GM21528 (cell line): ENCODE data around the gene MLYCD.

Experiments used
- ATAC-seq: cut with Tn5 transposase; IDR thresholded peaks from one replicate; pipeline ENCODE4 v1.9.1; 2021; ENCODE audit warnings: mild to moderate bottlenecking, moderate library complexity; ENCODE audit not compliant: unreplicated experiment, low FRiP score

The MLYCD gene

DNA sequence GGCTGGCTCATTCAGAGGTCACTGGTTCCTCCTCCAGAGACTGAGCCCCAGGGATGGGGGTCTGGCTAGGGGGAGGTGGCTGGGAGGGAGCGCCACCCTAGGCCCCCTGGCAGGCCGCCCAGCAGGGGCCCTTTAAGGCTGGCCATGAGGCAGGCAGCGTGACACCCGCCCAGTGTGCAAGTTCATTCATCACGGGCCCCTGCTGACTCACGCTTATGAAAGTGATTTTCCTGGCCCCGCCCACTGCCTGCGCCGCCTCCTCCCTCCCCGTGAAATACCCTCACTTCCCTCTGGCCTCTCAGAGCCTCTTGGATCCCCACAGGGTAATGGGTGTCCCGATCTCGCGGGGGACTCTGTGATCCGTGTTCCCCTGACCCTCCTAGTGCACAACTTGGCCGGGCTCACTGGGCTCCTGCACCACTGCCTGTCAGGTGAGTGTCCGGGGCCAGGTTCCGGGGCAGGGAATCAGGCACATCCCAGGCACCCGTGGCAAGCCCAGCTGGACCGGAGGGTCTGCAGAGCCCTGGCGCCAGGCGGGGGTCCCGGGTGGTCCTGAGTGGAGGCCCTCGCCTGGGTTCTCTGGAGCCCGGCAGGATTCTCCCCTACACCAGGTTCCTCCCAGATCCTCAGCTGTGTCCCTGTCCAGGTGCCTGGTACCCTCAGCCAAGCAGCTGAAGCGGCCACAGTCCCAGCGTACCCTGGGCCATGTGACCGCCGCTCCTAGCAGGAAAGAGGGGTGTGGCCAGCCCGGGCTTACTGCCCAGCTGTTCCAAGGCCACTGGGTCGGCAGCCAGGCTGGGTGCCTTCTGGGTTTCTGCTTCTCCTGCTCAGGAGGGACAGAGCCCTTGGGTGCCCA lies 54.3 kb downstream of the MLYCD start, which contains the start of gene OSGIN1:
OSGIN1 (plus strand) TSS at position 301 of the 856 bp plus-strand sequence. CDS start 4,432 bp downstream, outside the sequence.
- ATAC-seq: peak; percentile 71

DNA sequence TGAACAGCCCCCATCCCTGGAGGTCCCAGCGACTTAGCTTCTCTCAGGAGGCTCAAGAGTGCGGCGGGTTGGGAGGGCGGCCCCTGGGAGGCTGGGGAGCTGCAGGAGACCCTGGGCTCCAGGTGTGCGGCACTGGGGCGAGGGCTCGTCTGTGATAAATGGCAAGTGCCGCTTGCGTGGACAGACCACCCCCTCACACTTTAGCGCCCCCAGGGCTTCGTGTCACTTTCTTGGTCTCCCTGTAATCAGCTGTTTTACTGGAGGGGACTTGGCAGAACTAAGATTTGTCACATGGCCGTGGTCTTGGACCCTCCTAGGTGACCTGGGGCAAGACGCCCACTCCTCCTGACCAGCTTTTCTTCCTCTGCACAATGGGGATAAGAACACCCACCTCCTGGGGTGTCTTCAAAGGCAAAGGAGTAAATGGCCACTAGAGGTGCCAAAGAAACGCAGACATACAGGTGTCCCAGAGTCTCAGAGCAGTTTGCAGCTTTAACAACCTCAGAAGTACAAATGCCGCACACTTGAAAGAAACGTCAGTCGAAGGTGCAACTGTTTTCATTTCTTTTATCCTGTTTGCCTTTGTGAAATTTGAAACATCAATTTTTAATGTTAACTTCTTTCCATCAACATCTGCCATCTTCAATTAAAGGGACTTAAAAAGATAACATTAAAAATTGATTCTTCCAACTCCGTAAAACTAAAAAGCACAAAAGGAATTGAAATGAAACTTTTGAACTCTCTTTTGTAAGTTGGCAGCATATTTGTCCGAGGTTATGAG lies 55.1 kb downstream of the MLYCD start:
- ATAC-seq: no peak

DNA sequence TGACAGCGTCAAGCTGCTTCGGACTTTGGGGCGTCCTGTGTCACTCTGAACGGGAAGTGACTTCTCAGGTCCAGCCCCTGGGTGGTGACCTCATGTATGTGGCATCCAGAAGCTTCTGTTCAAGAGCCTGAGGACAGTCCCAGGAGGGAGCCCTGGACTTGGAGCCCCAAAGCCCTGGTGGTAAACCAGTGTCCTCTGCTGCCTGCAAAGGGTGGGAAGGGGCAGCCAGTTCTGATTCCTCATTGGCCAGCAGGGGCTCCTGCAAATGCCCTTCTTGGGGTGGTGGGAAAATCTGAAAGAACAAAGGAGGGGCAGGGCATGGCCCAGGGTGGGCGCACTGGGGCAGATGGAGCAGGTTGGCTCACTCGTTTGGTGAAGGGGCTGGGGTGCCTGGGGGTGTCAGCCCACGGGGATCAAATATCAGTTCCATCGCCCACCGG lies 55.7 kb downstream of the MLYCD start:
- no peak for ATAC-seq

DNA sequence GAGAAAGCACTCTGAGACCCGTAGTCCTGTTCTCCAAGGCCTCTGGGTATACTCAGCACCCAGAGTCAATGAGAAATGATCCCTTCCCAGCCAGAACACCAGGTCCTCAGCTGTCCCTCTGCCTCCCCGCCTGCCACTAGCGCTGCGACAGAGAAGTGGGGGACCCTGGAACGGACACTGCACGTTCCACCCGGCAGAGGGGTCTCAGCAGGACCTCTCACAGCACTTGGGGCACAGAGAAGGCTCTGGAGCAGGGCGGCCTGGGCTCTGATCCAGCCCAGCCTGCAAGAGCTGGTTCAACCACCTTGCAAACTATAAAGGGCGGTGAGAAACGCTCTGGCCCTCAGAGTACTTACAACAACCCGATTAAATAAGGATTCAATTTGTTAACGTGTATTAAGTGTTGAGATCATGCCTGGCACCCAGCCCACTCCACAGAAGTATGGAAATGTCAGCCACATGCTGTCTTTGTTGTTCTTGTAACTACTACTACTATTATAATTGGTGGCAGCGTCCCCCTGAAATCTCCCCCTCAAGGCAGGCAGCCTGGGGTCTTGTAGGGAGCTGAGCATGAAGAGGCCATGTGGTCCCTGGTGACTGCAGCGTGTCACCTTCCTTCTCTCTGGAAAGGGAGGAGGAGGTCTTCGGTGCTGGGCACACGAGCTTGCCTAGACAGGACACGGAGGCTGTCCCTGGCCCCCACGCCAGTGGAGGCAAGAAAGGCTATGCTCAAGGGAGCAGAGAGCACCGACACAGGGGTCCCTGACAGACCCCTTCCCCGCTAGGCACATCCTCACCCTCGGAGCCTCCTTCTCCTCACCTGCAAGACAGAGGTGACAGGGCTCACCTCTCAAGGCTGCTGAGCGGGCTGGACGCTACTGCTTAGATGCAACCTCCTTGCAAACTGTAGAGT lies 56.6 kb downstream of the MLYCD start:
- no peak for ATAC-seq

DNA sequence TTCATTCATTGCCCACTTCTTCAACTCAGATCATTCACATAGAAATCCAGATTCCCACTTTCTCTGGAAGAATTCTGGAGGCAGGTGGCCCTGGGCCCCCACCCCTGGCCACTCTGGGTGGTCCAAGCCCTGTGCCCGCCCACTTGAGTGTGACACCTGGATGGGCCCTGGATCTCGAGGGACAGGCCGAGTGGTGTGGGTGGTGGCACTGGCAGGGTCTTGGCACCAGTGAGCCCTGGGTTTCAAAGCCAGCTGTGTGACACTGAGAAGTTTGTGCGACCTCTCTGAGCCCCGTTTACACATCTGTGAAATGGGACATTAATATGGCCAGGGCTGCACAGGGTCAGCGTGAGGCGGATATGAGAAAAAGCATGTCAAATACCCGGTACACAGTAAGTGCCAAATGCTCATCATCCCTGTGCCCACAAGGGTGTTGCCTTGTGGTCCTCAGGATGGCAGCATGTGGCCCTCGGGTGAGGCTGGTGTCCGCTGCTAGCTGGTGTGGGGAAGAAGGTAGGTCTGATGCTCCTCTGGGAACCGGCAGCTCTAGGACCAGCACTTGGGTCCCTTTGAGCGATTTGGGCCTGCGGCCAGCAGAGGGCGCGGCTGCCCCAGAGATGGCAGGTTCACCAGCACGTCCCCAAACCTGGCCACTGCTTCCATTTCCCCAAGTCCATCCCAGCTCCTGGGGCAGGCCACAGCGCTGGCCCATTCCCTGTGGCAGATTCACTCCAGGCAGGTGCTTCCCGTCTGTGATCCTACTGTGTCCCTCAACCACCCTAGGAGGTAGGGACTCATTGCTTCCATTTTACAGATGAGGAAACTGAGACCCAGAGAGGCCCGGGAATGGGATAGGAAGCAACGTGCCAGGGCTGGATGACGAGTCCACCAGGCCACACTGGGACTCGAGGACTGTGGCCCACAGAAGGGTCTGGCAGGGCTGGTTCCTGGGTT lies 57.7 kb downstream of the MLYCD start:
- ATAC-seq: peak; percentile 49

DNA sequence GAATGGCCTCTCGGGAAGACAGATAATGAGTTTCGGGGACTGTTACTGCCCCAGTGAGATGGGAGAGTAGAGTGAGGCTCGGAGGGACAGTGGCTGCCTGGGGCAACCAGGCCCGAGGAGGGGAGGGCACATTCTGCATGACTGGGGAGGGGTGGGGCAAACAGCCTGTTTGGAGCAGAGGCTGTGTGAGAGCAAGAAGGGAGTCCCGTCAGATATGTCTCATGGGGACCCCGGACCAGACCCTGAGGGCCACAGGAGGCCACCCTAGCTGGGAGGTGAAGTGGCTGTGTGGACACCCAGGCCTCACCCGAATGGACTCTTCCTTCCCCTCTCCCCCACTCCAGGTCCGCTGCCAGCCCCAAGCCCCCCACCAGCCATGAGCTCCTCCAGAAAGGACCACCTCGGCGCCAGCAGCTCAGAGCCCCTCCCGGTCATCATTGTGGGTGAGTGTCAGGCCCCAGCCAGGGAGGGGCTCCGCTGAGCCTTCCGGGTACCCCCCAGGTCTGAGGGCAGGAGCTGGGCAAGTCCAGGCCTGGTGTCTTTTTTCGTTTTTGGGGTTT lies 58.5 kb downstream of the MLYCD start:
- ATAC-seq: no peak

DNA sequence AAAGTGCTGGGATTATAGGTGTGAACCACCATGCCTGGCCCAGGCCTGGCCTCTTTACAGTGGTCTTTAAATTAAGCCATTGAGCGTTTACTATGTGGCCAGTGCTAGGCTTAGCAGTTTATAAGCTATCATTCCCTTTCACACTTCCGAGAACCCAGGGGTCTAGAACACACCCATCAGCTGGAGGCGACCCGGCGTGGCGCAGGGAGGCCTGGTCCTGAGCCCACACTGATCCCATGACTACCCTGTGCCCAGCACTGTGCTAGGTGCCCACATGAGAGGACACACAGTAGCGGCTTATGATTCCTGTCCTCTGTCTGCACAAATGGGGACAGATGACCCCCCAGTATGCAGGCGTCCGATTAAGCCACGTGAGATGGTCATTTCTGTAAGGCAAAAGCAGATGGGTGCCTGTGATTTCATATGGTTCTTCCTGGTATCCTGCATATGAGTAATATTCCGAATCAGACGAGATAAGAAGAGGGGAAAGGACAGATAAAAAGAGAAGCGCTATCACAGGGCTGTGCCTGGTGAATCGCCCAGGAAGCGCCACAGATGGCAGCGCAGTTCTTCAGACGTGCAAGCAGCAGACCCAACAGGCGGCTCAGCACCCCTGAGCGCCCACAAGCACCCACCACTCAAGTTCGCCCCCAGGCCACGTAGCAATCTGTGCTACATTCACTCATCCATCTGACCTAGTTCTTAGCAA lies 59.4 kb downstream of the MLYCD start:
- ATAC-seq: no peak

DNA sequence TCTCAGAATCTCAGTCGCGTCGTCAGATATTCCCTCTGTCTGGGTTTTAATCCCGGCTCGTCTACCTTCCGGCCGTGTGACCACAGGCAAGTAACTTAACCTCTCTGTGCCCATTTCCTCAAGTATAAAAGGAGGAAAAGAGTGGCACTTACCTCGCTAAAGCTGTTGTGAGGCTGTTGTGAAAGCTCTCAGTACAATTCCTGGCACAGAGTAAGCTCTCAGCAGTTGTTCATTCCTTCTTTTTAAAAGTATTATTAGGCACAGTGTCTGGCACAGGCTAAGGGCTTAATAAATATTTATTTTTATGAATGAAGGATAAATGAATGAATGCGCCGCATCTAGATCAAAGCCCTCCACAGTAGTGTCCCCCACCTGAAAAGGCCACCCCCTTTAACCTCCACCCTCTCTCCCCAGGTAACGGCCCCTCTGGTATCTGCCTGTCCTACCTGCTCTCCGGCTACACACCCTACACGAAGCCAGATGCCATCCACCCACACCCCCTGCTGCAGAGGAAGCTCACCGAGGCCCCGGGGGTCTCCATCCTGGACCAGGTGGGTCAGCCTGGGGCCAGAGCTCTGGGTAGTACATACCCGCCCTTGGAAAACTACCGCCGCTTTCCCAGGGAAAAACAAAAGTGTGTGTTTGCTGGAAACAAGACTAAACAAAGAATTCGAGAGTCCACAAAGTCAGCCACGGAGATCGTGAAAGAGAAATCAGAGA lies 60.1 kb downstream of the MLYCD start:
- no peak for ATAC-seq

DNA sequence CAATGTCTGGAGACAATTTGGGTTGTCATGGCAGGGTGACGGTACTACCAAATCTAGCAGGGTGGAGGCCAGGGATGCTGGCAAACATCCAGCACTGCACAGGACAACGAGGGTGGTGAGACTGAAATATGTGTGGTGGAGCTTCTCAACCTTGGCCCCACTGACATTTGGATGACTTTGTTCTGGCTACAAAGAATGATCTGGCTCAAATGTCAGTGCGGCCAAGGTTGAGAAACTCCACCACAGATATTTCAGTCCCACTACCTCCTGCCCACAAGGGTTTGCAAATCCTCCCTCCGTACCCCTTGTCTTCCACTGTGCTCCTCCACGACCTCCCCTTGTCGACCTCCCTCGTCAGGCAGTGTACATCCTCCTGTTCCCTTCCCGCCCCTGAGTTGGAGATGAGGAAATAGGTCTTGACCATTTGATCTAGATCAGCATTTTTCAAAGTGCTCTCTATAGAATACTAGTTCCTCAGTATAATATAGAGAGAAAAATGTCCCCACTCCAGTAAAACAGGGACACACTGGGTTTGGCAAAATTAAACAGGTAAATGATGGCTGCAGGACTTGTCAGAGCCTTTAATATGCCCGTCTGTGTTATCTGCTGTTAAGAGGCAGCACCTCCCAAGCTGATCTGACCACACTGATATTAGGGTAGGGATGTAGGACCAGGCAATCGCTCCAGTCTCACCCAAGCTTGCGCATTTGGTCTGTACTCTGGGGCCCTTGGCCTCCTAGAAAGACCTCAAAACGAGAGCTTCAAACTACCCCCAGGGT lies 60.9 kb downstream of the MLYCD start:
- ATAC-seq: no peak

DNA sequence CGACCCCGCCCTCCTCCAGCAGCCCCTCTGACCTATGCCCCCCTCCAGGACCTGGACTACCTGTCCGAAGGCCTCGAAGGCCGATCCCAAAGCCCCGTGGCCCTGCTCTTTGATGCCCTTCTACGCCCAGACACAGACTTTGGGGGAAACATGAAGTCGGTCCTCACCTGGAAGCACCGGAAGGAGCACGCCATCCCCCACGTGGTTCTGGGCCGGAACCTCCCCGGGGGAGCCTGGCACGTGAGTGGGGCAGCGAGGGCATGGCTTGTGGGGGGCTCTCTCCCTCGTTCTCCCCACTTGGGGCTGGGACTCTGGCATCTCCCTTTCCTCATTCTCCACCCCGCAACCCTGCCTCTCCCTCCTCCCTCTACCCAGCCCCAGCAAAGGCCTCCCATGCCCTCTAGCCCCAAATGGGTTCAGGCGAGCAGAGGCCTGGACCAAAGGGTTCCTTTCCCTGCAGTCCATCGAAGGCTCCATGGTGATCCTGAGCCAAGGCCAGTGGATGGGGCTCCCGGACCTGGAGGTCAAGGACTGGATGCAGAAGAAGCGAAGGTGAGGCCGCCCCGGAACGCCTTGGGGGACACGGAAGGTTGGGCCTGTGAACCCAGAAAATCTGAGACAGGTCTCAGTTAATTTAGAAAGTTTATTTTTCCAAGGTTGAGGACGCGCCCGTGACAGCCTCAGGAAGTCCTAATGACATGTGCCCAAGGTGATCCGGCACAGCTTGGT lies 61.8 kb downstream of the MLYCD start:
- ATAC-seq: no peak

DNA sequence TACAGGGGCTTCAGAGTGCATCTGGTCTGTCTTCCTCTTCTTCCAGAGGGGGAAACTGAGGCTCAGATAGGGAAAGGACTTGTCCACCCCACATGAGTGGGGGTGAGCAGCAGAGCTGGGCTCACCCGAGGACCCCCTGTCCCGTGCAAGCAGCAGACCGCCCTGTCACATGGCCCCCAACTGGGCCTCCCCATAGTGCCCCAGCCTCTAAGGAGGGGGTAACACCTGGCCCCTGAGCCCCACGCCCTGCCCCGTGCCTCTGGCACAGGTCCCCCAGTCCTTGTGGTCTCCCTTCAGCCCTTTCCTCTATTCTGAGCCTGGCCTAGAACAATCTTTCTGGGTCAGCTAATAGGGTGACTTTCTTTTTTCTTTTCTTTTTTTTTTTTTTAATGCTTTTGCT lies 62.7 kb downstream of the MLYCD start:
- ATAC-seq: no peak

DNA sequence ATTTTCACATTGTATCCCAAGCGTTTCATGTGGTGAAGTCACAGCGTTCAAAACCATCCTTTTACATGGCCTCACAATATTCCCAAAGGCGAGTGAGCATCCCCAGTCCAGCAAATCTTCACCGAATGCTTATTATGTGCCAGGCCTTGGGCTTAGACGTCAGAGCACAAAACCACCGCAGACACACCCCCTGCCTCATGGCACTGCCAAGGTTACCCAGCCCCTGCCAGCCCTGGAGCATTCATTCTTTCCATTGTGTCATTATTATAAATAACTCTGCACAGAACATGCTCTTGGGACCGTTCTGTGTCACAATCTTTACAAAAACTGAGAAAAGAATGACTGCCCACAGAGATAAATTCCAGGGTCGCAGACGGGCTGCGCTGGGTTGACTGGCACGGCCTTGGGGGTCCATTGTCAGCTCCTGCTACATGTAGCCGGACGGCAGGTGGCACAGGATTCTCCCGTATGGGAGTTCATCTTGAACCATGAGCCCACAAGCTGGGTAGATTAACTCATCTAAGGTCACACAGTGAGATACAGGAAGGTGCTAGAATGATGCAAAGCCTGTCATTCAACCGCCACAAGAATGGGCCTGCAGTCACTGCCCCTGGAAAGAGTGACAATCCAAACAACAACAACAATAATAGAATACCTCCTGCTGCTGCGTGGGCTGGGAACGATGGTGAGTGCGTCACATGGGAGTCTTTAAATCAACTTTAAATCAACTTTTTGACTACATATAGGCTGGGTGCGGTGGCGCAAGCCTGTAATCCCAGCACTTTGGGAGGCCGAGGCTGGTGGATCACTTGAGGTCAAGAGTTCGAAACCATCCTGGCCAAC lies 64.6 kb downstream of the MLYCD start:
- ATAC-seq: no peak

DNA sequence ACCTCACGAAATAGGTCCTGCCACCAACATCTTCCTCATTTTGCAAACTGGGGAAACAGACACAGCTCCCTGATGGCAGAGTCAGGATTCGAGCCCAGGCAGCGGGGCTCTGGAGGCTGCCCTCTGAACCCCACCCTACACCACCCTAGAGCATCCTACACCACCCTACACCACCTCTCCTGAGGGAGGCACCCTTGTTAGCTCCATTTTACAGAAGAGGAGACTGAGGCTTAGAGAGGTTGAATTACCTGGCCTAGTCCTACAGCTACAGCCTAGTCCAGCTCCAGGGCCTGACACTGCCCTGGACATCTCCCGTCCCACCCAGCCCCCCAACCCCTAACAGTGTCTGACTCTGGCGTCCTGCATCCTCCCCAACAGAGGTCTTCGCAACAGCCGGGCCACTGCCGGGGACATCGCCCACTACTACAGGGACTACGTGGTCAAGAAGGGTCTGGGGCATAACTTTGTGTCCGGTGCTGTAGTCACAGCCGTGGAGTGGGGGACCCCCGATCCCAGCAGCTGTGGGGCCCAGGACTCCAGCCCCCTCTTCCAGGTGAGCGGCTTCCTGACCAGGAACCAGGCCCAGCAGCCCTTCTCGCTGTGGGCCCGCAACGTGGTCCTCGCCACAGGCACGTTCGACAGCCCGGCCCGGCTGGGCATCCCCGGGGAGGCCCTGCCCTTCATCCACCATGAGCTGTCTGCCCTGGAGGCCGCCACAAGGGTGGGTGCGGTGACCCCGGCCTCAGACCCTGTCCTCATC lies 65.9 kb downstream of the MLYCD start:
- no peak for ATAC-seq

DNA sequence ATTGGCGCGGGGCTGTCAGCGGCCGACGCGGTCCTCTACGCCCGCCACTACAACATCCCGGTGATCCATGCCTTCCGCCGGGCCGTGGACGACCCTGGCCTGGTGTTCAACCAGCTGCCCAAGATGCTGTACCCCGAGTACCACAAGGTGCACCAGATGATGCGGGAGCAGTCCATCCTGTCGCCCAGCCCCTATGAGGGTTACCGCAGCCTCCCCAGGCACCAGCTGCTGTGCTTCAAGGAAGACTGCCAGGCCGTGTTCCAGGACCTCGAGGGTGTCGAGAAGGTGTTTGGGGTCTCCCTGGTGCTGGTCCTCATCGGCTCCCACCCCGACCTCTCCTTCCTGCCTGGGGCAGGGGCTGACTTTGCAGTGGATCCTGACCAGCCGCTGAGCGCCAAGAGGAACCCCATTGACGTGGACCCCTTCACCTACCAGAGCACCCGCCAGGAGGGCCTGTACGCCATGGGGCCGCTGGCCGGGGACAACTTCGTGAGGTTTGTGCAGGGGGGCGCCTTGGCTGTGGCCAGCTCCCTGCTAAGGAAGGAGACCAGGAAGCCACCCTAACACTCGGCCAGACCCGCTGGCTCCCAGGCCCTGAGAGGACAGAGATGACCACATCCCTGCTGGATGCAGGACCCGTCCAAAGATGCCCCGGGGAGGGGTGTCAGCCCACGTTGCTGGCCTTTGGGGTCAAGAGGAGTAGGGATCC lies 66.7 kb downstream of the MLYCD start:
- ATAC-seq: no peak
